ENCODE data around the gene TULP1.
A peak's percentile ranks its signal among the peaks of the same experiment; 100 is the strongest.

DNA sequence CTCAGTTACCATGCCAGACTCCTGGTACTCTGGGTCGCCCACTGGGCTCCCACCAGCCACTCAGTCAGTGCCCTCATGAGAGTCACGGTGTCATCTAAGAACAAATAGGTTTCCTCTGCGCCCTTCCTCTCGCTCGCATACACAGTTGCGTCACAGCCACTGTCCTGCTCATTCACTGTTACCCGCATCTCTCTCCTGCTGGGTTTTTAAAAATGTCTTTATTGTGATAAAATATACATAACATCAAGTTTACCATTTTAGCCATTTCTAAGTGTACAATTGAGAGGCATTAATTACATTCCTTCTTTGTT lies 19.8 kb downstream of the TULP1 start:
- TF ChIP-seq RAD21 (IDR thresholded peaks at IDR 0.05; ENCODE audit: low read length) (no peak), BHLHE40 (IDR thresholded peaks at IDR 0.05; ENCODE audit: low read depth, low read length) (no peak), MAZ (IDR thresholded peaks at IDR 0.05; ENCODE audit: borderline replicate concordance, low read depth, low read length) (no peak), POLR2A (IDR thresholded peaks at IDR 0.05; ENCODE audit: low read depth, low read length) (no peak), MAFK (IDR thresholded peaks at IDR 0.05; ENCODE audit: low read depth, low read length) (no peak), NFE2L2 (IDR thresholded peaks at IDR 0.05; ENCODE audit: low read depth, low read length) (no peak), CEBPB (IDR thresholded peaks at IDR 0.05; ENCODE audit: low read depth, low read length) (peak; percentile 72)
- TF ChIP-seq, protein P1, sequence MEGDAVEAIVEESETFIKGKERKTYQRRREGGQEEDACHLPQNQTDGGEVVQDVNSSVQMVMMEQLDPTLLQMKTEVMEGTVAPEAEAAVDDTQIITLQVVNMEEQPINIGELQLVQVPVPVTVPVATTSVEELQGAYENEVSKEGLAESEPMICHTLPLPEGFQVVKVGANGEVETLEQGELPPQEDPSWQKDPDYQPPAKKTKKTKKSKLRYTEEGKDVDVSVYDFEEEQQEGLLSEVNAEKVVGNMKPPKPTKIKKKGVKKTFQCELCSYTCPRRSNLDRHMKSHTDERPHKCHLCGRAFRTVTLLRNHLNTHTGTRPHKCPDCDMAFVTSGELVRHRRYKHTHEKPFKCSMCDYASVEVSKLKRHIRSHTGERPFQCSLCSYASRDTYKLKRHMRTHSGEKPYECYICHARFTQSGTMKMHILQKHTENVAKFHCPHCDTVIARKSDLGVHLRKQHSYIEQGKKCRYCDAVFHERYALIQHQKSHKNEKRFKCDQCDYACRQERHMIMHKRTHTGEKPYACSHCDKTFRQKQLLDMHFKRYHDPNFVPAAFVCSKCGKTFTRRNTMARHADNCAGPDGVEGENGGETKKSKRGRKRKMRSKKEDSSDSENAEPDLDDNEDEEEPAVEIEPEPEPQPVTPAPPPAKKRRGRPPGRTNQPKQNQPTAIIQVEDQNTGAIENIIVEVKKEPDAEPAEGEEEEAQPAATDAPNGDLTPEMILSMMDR (conservative IDR thresholded peaks at IDR 0.05; ENCODE audit: low read depth, low read length), result no peak

Data from IMR-90 (cell line).